H1 (cell line): ENCODE measurements around the gene ANK3. TPM values are rescaled to one million over a fixed set of nuclear protein-coding genes. Genes with fewer than 3 reads are reported as not detected.
A peak's percentile ranks its signal among the peaks of the same experiment; 100 is the strongest.

Experiments
- CTCF ChIA-PET: fragments of 300-600 bp; sonication (Branson Sonifier 250); formaldehyde crosslinking; loops from one replicate; lab custom pipeline; 2021; ENCODE audit not compliant: partially characterized antibody; lab: Charles Lee
- POLR2A ChIA-PET: fragments of 300-600 bp; sonication (Branson Sonifier 250); formaldehyde crosslinking; loops from one replicate; lab custom pipeline; 2021; ENCODE audit warnings: inconsistent platforms; ENCODE audit not compliant: partially characterized antibody; lab: Charles Lee
- DNase-seq, 2 experiments: peaks; one replicate each; pipeline versions ENCODE4 v3.0.0 to v3.0.0-alpha.2; 2010 to 2022; ENCODE audit warnings: low spot score in 2 of 2, low read depth in 1 of 2, mixed read lengths in 1 of 2
- FAIRE-seq: peaks from 2 replicates; lab custom pipeline; 2011; peaks lifted over from hg19 to GRCh38; lab: Jason Lieb, UNC
- H2AFZ ChIP-seq: 2 replicates; pipeline ENCODE4 v1.8.1; 2012; ENCODE audit warnings: low read length, inconsistent platforms
- H2AK5ac ChIP-seq: 2 replicates; pipeline ENCODE4 v1.6.1; 2013; ENCODE audit warnings: low read depth, low read length
- H2BK120ac ChIP-seq: replicated peaks from 2 replicates; pipeline ENCODE3; 2013; ENCODE audit warnings: low read depth, low read length, inconsistent platforms
- H2BK12ac ChIP-seq: 2 replicates; pipeline ENCODE4 v1.6.1; 2013; ENCODE audit warnings: low read depth, low read length
- H2BK15ac ChIP-seq: 2 replicates; pipeline ENCODE4 v1.6.1; 2013; ENCODE audit warnings: low read length
- H2BK20ac ChIP-seq: 2 replicates; pipeline ENCODE4 v1.6.1; 2013; ENCODE audit warnings: low read length
- H2BK5ac ChIP-seq: 2 replicates; pipeline ENCODE4 v1.6.1; 2013; ENCODE audit warnings: low read depth, low read length
- H3K14ac ChIP-seq: 2 replicates; pipeline ENCODE4 v1.6.1; 2013; ENCODE audit warnings: inconsistent platforms; ENCODE audit not compliant: insufficient read length
- H3K18ac ChIP-seq: 2 replicates; pipeline ENCODE4 v1.6.1; 2013; ENCODE audit warnings: low read length; ENCODE audit errors: extremely low read depth
- H3K23ac ChIP-seq: 2 replicates; pipeline ENCODE4 v1.6.1; 2013; ENCODE audit warnings: inconsistent platforms; ENCODE audit not compliant: insufficient read length
- H3K23me2 ChIP-seq: 2 replicates; pipeline ENCODE4 v1.6.1; 2013; ENCODE audit warnings: low read depth, low read length
- H3K27ac ChIP-seq: 2 replicates; pipeline ENCODE4 v1.6.1; 2011; ENCODE audit warnings: low read depth, low read length, inconsistent platforms
- H3K27me3 ChIP-seq, 4 experiments: replicated peaks in 1 of 4; 1 replicate in 1 of 4; 2 replicates in 3 of 4; pipeline versions ENCODE4 v1.6.1 to v1.8.1; 2011 to 2013; ENCODE audit warnings: low read length in 3 of 4, mild to moderate bottlenecking in 3 of 4, inconsistent platforms in 2 of 4, mixed read lengths in 2 of 4, moderate library complexity in 1 of 4; ENCODE audit not compliant: control insufficient read depth in 3 of 4, insufficient read depth in 3 of 4; ENCODE audit errors: extremely low read depth in 1 of 4
- H3K36me3 ChIP-seq, 4 experiments: 2 replicates each; pipeline versions ENCODE4 v1.6.1 to v1.8.1; 2011 to 2013; ENCODE audit warnings: mild to moderate bottlenecking in 4 of 4, low read length in 3 of 4, moderate library complexity in 2 of 4, control low read depth in 1 of 4, inconsistent platforms in 1 of 4; ENCODE audit not compliant: insufficient read depth in 4 of 4, control insufficient read depth in 2 of 4
- H3K4ac ChIP-seq: replicated peaks from 2 replicates; pipeline ENCODE3; 2013; ENCODE audit warnings: low read length, low read depth, mixed read lengths, inconsistent platforms; ENCODE audit not compliant: insufficient read length
- H3K4me1 ChIP-seq, 4 experiments: replicated peaks in 1 of 4; 1 replicate in 1 of 4; 2 replicates in 3 of 4; pipeline versions ENCODE4 v1.6.1 to v1.8.1; 2011 to 2013; ENCODE audit warnings: low read length in 3 of 4, inconsistent platforms in 2 of 4, mixed read lengths in 1 of 4; ENCODE audit not compliant: insufficient read depth in 4 of 4, control insufficient read depth in 3 of 4
- H3K4me2 ChIP-seq, 2 experiments: 2 replicates each; pipeline versions ENCODE4 v1.6.1 to v1.8.1; 2011 to 2013; ENCODE audit warnings: low read depth in 2 of 2, low read length in 2 of 2, control low read depth in 1 of 2, inconsistent platforms in 1 of 2, mild to moderate bottlenecking in 1 of 2; ENCODE audit not compliant: insufficient read depth in 1 of 2
- H3K4me3 ChIP-seq, 4 experiments: fragments of 200-600, 300-600 bp in 1 of 4; sonication (generic), shearing (Covaris generic), sonication (Bioruptor Twin) in 1 of 4; 2 replicates each; pipeline versions ENCODE4 v1.5.1 to v1.8.1; 2011 to 2016; ENCODE audit warnings: low read length in 4 of 4, low read depth in 3 of 4, control low read depth in 2 of 4, inconsistent platforms in 2 of 4, mild to moderate bottlenecking in 2 of 4, mixed read lengths in 1 of 4, moderate library complexity in 1 of 4; ENCODE audit not compliant: insufficient read depth in 2 of 4; ENCODE audit errors: extremely low read depth in 1 of 4
- H3K56ac ChIP-seq: replicated peaks from 2 replicates; pipeline ENCODE3; 2013; ENCODE audit warnings: low read depth, mild to moderate bottlenecking, mixed read lengths, low read length, inconsistent platforms; ENCODE audit not compliant: insufficient read length
- H3K79me1 ChIP-seq: 2 replicates; pipeline ENCODE4 v1.6.1; 2013; ENCODE audit warnings: low read depth, low read length, control low read depth
- H3K79me2 ChIP-seq, 2 experiments: 2 replicates each; pipeline versions ENCODE4 v1.6.1 to v1.8.1; 2012 to 2013; ENCODE audit warnings: low read length in 2 of 2, mild to moderate bottlenecking in 2 of 2, inconsistent platforms in 1 of 2; ENCODE audit not compliant: insufficient read depth in 2 of 2, control insufficient read depth in 1 of 2
- H3K9ac ChIP-seq, 4 experiments: replicated peaks in 1 of 4; 1 replicate in 1 of 4; 2 replicates in 3 of 4; pipeline versions ENCODE4 v1.6.1 to v1.8.1; 2011 to 2013; ENCODE audit warnings: low read depth in 3 of 4, low read length in 3 of 4, control low read depth in 2 of 4, mild to moderate bottlenecking in 2 of 4, moderate library complexity in 2 of 4, inconsistent platforms in 1 of 4; ENCODE audit errors: extremely low read depth in 1 of 4
- H3K9me3 ChIP-seq, 2 experiments: 2 replicates each; pipeline versions ENCODE4 v1.6.1 to v1.8.1; 2012 to 2013; ENCODE audit warnings: mild to moderate bottlenecking in 2 of 2, moderate library complexity in 2 of 2, control low read depth in 1 of 2, inconsistent platforms in 1 of 2, low read depth in 1 of 2, low read length in 1 of 2, mixed read lengths in 1 of 2; ENCODE audit not compliant: insufficient read depth in 2 of 2
- H4K20me1 ChIP-seq, 2 experiments: replicated peaks in 1 of 2; 2 replicates each; pipeline versions ENCODE3 to v1.8.1; 2011 to 2013; ENCODE audit warnings: inconsistent platforms in 2 of 2, low read length in 2 of 2, mild to moderate bottlenecking in 1 of 2; ENCODE audit not compliant: insufficient read depth in 2 of 2, control insufficient read depth in 1 of 2
- H4K5ac ChIP-seq: 2 replicates; pipeline ENCODE4 v1.6.1; 2013; ENCODE audit warnings: low read length, low read depth, mixed read lengths, inconsistent platforms; ENCODE audit not compliant: insufficient read length
- H4K8ac ChIP-seq: 2 replicates; pipeline ENCODE4 v1.8.0; 2013; ENCODE audit warnings: mild to moderate bottlenecking, moderate library complexity, low read length, inconsistent platforms; ENCODE audit not compliant: insufficient read depth; ENCODE audit errors: extremely low read depth
- H4K91ac ChIP-seq: replicated peaks from 2 replicates; pipeline ENCODE3; 2013; ENCODE audit warnings: low read length, mixed read lengths, inconsistent platforms; ENCODE audit not compliant: insufficient read length
- CBX8 ChIP-seq: fragments of 300-800, 300-1000 bp; sonication (generic); IDR thresholded peaks from 2 replicates; pipeline ENCODE4 v1.7.1; 2016; ENCODE audit warnings: low read depth, low read length, borderline replicate concordance
- CREB1 ChIP-seq: IDR thresholded peaks from 2 replicates; pipeline ENCODE4 v1.6.1; 2012; ENCODE audit warnings: inconsistent platforms
- JUN ChIP-seq: IDR thresholded peaks from 2 replicates; pipeline ENCODE4 v1.6.1; 2011; ENCODE audit warnings: low read depth, mild to moderate bottlenecking, improper control_type of control experiment, low read length
- JUND ChIP-seq: IDR thresholded peaks from 2 replicates; pipeline ENCODE4 v1.6.1; 2011; ENCODE audit warnings: mild to moderate bottlenecking, improper control_type of control experiment, low read length
- KDM5A ChIP-seq: fragments of 200-600 bp; IDR thresholded peaks from 2 replicates; pipeline ENCODE4 v1.7.1; 2012; ENCODE audit warnings: mild to moderate bottlenecking, low read length, inconsistent platforms, mixed read lengths
- NRF1 ChIP-seq: IDR thresholded peaks from 2 replicates; pipeline ENCODE4 v1.6.1; 2011; ENCODE audit warnings: mild to moderate bottlenecking, low read depth, low read length, improper control_type of control experiment
- PHF8 ChIP-seq: fragments of 200-600 bp; sonication (generic); conservative IDR thresholded peaks from 2 replicates; pipeline ENCODE4 v1.7.1; 2012; ENCODE audit warnings: low read depth, mild to moderate bottlenecking, inconsistent platforms, low read length, moderate library complexity
- POLR2A ChIP-seq, 2 experiments: IDR thresholded peaks; 1 replicate in 1 of 2; 2 replicates in 1 of 2; pipeline ENCODE4 v1.6.1; 2011; ENCODE audit warnings: low read depth in 2 of 2, low read length in 2 of 2, mild to moderate bottlenecking in 2 of 2; ENCODE audit errors: control extremely low read depth in 1 of 2
- POLR2AphosphoS5 ChIP-seq: IDR thresholded peaks from 2 replicates; pipeline ENCODE4 v1.6.1; 2011; ENCODE audit warnings: low read depth, low read length
- SIN3A ChIP-seq, 2 experiments: IDR thresholded peaks in 1 of 2; conservative IDR thresholded peaks in 1 of 2; 2 replicates each; pipeline ENCODE4 v1.6.1; 2011 to 2012; ENCODE audit warnings: low read length in 2 of 2, improper control_type of control experiment in 1 of 2, low read depth in 1 of 2, mild to moderate bottlenecking in 1 of 2
- TAF1 ChIP-seq: IDR thresholded peaks from 2 replicates; pipeline ENCODE4 v1.6.1; 2011; ENCODE audit warnings: mild to moderate bottlenecking, low read depth, low read length
- TBP ChIP-seq: IDR thresholded peaks from 2 replicates; pipeline ENCODE4 v1.6.1; 2011; ENCODE audit warnings: low read depth, low read length, improper control_type of control experiment
- TEAD4 ChIP-seq: IDR thresholded peaks from 2 replicates; pipeline ENCODE4 v1.6.1; 2012; ENCODE audit warnings: low read depth, low read length, inconsistent platforms, mixed read lengths
- WGBS, 2 experiments: shearing (Covaris generic) in 1 of 2; methylation state at CpG; one replicate each; pipeline versions ENCODE4 v1.1.6 to v1.1.7; 2013 to 2015; ENCODE audit warnings: low lambda C conversion rate in 2 of 2, mixed read lengths in 2 of 2, inconsistent platforms in 1 of 2, low coverage in 1 of 2, missing lambda C conversion rate in 1 of 2; ENCODE audit not compliant: insufficient replicate concordance in 2 of 2, insufficient coverage in 1 of 2, insufficient read length in 1 of 2; ENCODE audit errors: extremely low coverage in 1 of 2, missing lambda C conversion rate in 1 of 2; 5-methylcytosine and 5-hydroxymethylcytosine counted together
- polyA plus RNA-seq, 7 experiments: library from polyadenylated mRNA; depleted of rRNA in 3 of 7; stranded (reverse) in 5 of 7; unstranded in 2 of 7; fragments of >200 nt in 5 of 7; fragments of 200-250 nt in 2 of 7; gene quantifications; 1 replicate in 5 of 7; 2 replicates in 1 of 7; 4 replicates in 1 of 7; pipeline versions ENCODE4 v1.2.1 to v1.2.3, GENCODE V29; 2011 to 2013; ENCODE audit warnings: missing spikeins in 2 of 7, mixed read lengths in 2 of 7
- total RNA-seq: library from RNA; stranded (reverse); fragmentation: NEBNext Ultra II Directional; extraction: Animal tissue kit (Norgen Biotek cat#: 25700); gene quantifications from 2 replicates; pipeline ENCODE4 v1.2.1, GENCODE V29; 2021

The ANK3 gene
- total and polyA plus RNA-seq, 2 of the 8 experiments (the other 6 are each of a cell fraction or from before 2014, with no cell fraction given), result 18.1 to 67.9 TPM

DNA sequence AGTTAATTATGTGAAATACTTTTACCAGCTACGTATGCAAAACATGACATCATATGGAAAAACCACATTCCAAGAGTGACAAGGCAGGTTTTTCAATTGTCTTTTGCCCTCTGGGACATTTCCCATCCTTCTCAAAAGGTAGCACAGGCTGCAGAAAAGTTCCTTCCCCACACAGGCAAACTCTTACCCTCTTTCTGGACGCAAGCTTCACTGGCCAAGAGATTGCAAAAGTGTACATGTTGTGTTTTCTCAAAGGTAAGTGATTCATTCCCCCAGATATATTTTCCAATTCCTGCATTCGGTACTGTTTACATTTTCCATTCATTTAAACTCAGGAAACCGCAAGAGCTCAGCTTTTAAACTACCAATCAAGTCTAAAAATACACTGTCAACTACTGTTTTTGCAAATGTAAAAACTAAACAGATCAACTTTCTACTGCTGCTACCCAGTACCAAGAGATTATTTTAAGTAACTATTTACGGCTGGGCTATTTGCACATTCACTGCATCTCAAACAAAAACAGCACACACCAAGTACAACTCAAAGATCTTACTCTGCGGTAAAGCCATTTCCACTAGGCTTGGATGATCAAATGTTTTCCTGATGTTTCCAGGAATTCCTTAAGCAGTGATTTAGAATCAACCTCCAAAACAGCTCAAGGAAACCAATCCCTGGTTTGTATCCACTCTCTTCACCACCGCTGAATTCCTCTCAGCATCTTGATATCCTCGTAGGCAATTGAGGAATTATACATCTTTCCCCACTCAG is 249.7 kb downstream of the ANK3 start:
- peak overlapping the region; percentile 71 to 90 (median 81) for H3K9ac ChIP-seq
- peaks cover 0 to 10% (median 4%) of the 10 kb centered on the region in 4 experiments; a peak in 2 of 7 replicates for H3K4me1 ChIP-seq
- no peak for DNase-seq
- H3K79me1 ChIP-seq, result no peaks in the 10 kb centered on the region
- no peak overlapping the region for H3K23ac ChIP-seq
- no peak overlapping the region for H2BK20ac ChIP-seq
- no peak overlapping the region for H3K4ac ChIP-seq
- H3K14ac ChIP-seq, result no peak overlapping the region
- ChIA-PET CTCF (interaction anchor here (0.6 to 1.9 kb wide), 8 partner anchors 12 to 500 kb away, joined by 3 to 12 read pairs (median 3); no protein-coding TSS in a partner anchor), POLR2A (interaction anchor here (0.6 to 2.5 kb wide), 17 partner anchors 9 to 233 kb away, joined by 3 to 23 read pairs (median 4); partner anchors contain the start of gene CCDC6)
- peak overlapping the region; percentile 37 for H2BK5ac ChIP-seq
- H3K36me3 ChIP-seq, result no peaks in the 10 kb centered on the region
- H3K56ac ChIP-seq, result no peak overlapping the region
- no peak overlapping the region for H2AFZ ChIP-seq
- H3K18ac ChIP-seq, result no peak overlapping the region; the same call in 1 of the 2 replicates
- peak overlapping the region; percentile 70 to 93 for H3K4me2 ChIP-seq
- peak overlapping the region; percentile 70; the same call in 1 of the 2 replicates for H2BK12ac ChIP-seq
- H2BK15ac ChIP-seq, result no peak overlapping the region
- H3K27me3 ChIP-seq, result no peaks in the 10 kb centered on the region
- no peaks in the 10 kb centered on the region for H4K20me1 ChIP-seq
- no peak overlapping the region for H4K91ac ChIP-seq
- peak; percentile 89 for FAIRE-seq
- peaks cover 4% of the 10 kb centered on the region for H3K23me2 ChIP-seq
- H3K4me3 ChIP-seq, result peak overlapping the region; percentile 52 to 82 (median 68)
- H3K79me2 ChIP-seq, result peaks cover 0 to 16% of the 10 kb centered on the region in 2 experiments; a peak in 2 of 4 replicates
- H2BK120ac ChIP-seq, result no peak overlapping the region
- no peak overlapping the region for H2AK5ac ChIP-seq
- peak overlapping the region; percentile 46 for H4K5ac ChIP-seq
- H3K27ac ChIP-seq, result peak overlapping the region; percentile 69
- 3% methylated on average over 8 of the region's 8 CpGs; no CpG with 5 or more reads in 1 of the 2 experiments for WGBS, 2 experiments
- no peaks in the 10 kb centered on the region for H3K9me3 ChIP-seq
- H4K8ac ChIP-seq, result no peak overlapping the region
- TF ChIP-seq CREB1, result peak; percentile 50; the same call in 1 of the 2 replicates
- TF ChIP-seq CBX8, result no peak
- TF ChIP-seq JUND, result peak; percentile 60; the same call in 1 of the 2 replicates
- peak; percentile 83; the same call in 1 of the 2 replicates for TF ChIP-seq POLR2AphosphoS5
- TF ChIP-seq PHF8, result no peak
- TF ChIP-seq SIN3A (conservative IDR thresholded peaks at IDR 0.05 in 1 of 2, IDR thresholded peaks at IDR 0.05 in 1 of 2; ENCODE audit: low read depth in 1 of 2, low read length in 2 of 2), result peak; percentile 69 to 85; a peak in 3 of 4 replicates
- peak; percentile 65 for TF ChIP-seq TBP
- no peak for TF ChIP-seq NRF1
- TF ChIP-seq TAF1, result peak; percentile 75
- 0 out of 2 replicates have a peak, but pooled peaks have one; percentile 17 for TF ChIP-seq JUN
- TF ChIP-seq TEAD4, result peak; percentile 85
- peak; percentile 48 to 90 for TF ChIP-seq POLR2A (IDR thresholded peaks at IDR 0.05; ENCODE audit: control extremely low read depth in 1 of 2, low read depth in 2 of 2, low read length in 2 of 2)
- no peak for TF ChIP-seq KDM5A
